DND-41 (cell line): ENCODE measurements around the gene GLRA3.

Experiments
- CTCF ChIP-seq: IDR thresholded peaks from 2 replicates; pipeline ENCODE4 v1.5.1; 2012; ENCODE audit warnings: borderline replicate concordance, low read length, moderate library complexity, mild to moderate bottlenecking; ENCODE audit not compliant: poor library complexity, severe bottlenecking; ENCODE audit errors: extremely low read depth
- EZH2 ChIP-seq: IDR thresholded peaks from 3 replicates; pipeline ENCODE4 v1.6.1; 2012; ENCODE audit warnings: borderline replicate concordance, low read depth, mild to moderate bottlenecking, moderate library complexity, low read length, inconsistent platforms; ENCODE audit not compliant: severe bottlenecking

- TF ChIP-seq CTCF (no peak), EZH2 (no peak)
These were observed 224.8 kb downstream of the GLRA3 start for GRCh38 chr4:174604198-174604597.
